Breast epithelium (tissue), 4 donors: ENCODE measurements around the gene PCSK4. TPM values are rescaled to one million over a fixed set of nuclear protein-coding genes. Genes with fewer than 3 reads are reported as not detected.

Experiments used
- DNase-seq, 2 donors: peaks; one replicate each; pipeline ENCODE4 v3.0.0-alpha.2; 2019; ENCODE audit warnings: low spot score in 2 of 2
- H3K27ac ChIP-seq, 2 donors: fragments of 200-600 bp; sonication (generic) in 1 of 2; one replicate each; pipeline ENCODE4 v1.5.1; 2016 to 2019; ENCODE audit warnings: mild to moderate bottlenecking in 1 of 2
- H3K27me3 ChIP-seq, 2 donors: fragments of 200-600 bp; sonication (generic) in 1 of 2; one replicate each; pipeline versions ENCODE4 v1.5.1 to v1.6.0; 2017 to 2019; ENCODE audit warnings: control low read depth in 1 of 2, mild to moderate bottlenecking in 1 of 2
- H3K36me3 ChIP-seq: fragments of 200-600 bp; one replicate; pipeline ENCODE4 v1.5.1; 2019
- H3K4me1 ChIP-seq, 2 donors: fragments of 200-600 bp; sonication (generic); one replicate each; pipeline ENCODE4 v1.5.1; 2016 to 2019; ENCODE audit warnings: control low read depth in 1 of 2
- H3K4me3 ChIP-seq, 3 donors: fragments of 200-600 bp; sonication (generic); 1 replicate in 2 of 3; 2 replicates in 1 of 3; pipeline ENCODE4 v1.5.1; 2016 to 2019; ENCODE audit warnings: mild to moderate bottlenecking in 3 of 3, moderate library complexity in 2 of 3
- H3K9me3 ChIP-seq, 2 donors: fragments of 200-600 bp; sonication (generic) in 1 of 2; one replicate each; pipeline ENCODE4 v1.5.1; 2016 to 2019; ENCODE audit warnings: control low read depth in 1 of 2
- CTCF ChIP-seq, 3 donors: fragments of 450-650 bp; IDR thresholded peaks; one replicate each; pipeline ENCODE4 v1.5.1; 2016 to 2017; ENCODE audit warnings: antibody characterized with exemption in 3 of 3, mild to moderate bottlenecking in 3 of 3, moderate library complexity in 3 of 3
- POLR2A ChIP-seq: fragments of 450-650 bp; IDR thresholded peaks from one replicate; pipeline ENCODE4 v1.6.1; 2016; ENCODE audit warnings: antibody characterized with exemption, mild to moderate bottlenecking, moderate library complexity
- POLR2AphosphoS5 ChIP-seq, 3 donors: sonication (generic); formaldehyde crosslinking; IDR thresholded peaks; one replicate each; pipeline ENCODE4 v1.6.1; 2017; ENCODE audit warnings: antibody characterized with exemption in 3 of 3
- intact Hi-C: fragments of 100-400 bp; cut with DNase I; formaldehyde crosslinking; loops from one replicate; pipeline ENCODE4 v1.15.1; 2023; ENCODE audit warnings: low total_unique reads
- total RNA-seq, 3 donors: library from RNA; depleted of rRNA; stranded (reverse); fragments of >200 nt; gene quantifications; one replicate each; pipeline ENCODE4 v1.1.0, GENCODE V29; 2016

PCSK4 gene
- total RNA-seq, 3 donors from 2014 or later = 2.2 to 10.0 (median 5.9) TPM

GRCh38 chr19:1495051-1495798 lies 5.1 kb upstream of the PCSK4 start:
- peaks cover 0 to 7% of the 10 kb centered on the region in 2 donors for H3K4me1 ChIP-seq
- no peaks in the 10 kb centered on the region for H3K36me3 ChIP-seq
- no peak overlapping the region for H3K27ac ChIP-seq
- DNase-seq = no peak
- no peaks in the 10 kb centered on the region for H3K9me3 ChIP-seq
- TF ChIP-seq POLR2AphosphoS5 (IDR thresholded peaks at IDR 0.05) (no peak), CTCF (IDR thresholded peaks at IDR 0.05) (no peak), POLR2A (no peak)
- intact Hi-C loops = no loop called here
- H3K27me3 ChIP-seq = peaks cover 0 to 2% of the 10 kb centered on the region in 2 donors
- H3K4me3 ChIP-seq = no peak overlapping the region

GRCh38 chr19:1494115-1494815 lies 4.1 kb upstream of the PCSK4 start:
- H3K9me3 ChIP-seq = no peaks in the 10 kb centered on the region
- peaks cover 0 to 2% of the 10 kb centered on the region in 2 donors for H3K27me3 ChIP-seq
- no peak overlapping the region for H3K27ac ChIP-seq
- H3K36me3 ChIP-seq = no peaks in the 10 kb centered on the region
- intact Hi-C loops = no loop called here
- DNase-seq = no peak
- H3K4me1 ChIP-seq = peaks cover 0 to 7% of the 10 kb centered on the region in 2 donors
- H3K4me3 ChIP-seq = no peak overlapping the region
- TF ChIP-seq POLR2AphosphoS5 (IDR thresholded peaks at IDR 0.05) = no peak
- TF ChIP-seq POLR2A = no peak
- no peak for TF ChIP-seq CTCF (IDR thresholded peaks at IDR 0.05)

GRCh38 chr19:1492474-1493006 lies 2.4 kb upstream of the PCSK4 start:
- no peaks in the 10 kb centered on the region for H3K36me3 ChIP-seq
- H3K4me1 ChIP-seq = peaks cover 0 to 7% of the 10 kb centered on the region in 2 donors
- peak overlapping the region in 1 of 2 donors; percentile 5 for H3K27ac ChIP-seq
- no peak for DNase-seq
- H3K4me3 ChIP-seq = no peak overlapping the region
- TF ChIP-seq CTCF (IDR thresholded peaks at IDR 0.05) = no peak
- TF ChIP-seq POLR2A = no peak
- TF ChIP-seq POLR2AphosphoS5 (IDR thresholded peaks at IDR 0.05) = no peak
- intact Hi-C loops = no loop called here
- H3K27me3 ChIP-seq = peaks cover 0 to 2% of the 10 kb centered on the region in 2 donors
- H3K9me3 ChIP-seq = no peaks in the 10 kb centered on the region

- TF ChIP-seq POLR2A (no peak), CTCF (IDR thresholded peaks at IDR 0.05) (no peak), POLR2AphosphoS5 (IDR thresholded peaks at IDR 0.05) (no peak)
- Histone ChIP-seq H3K36me3 (no peaks in the 10 kb centered on the region), H3K27ac (peak overlapping the region in 1 of 2 donors; percentile 49), H3K27me3 (peaks cover 0 to 2% of the 10 kb centered on the region in 2 donors), H3K4me1 (peaks cover 0 to 7% of the 10 kb centered on the region in 2 donors), H3K9me3 (no peaks in the 10 kb centered on the region), H3K4me3 (peak overlapping the region in 2 of 3 donors; percentile 65 to 66)
- intact Hi-C loops = no loop called here
- peak in 1 of 2 donors; percentile 43 for DNase-seq
Measured at GRCh38 chr19:1491849-1492170, 1.7 kb upstream of the PCSK4 start.
